HepG2 (cell line): ENCODE results near the gene LEF1. TPM values are rescaled to one million over a fixed set of nuclear protein-coding genes. Genes with fewer than 3 reads are reported as not detected.
"Not testable (repeated sequence)": the region's sequence is repeated elsewhere in the genome, so short reads cannot be mapped to it uniquely, and the experiment has no call there.

Source experiments
- ATAC-seq: fragments of 200-7000 bp; cut with Tn5 transposase; 3 replicates; pipeline ENCODE4 v1.9.1; 2020; ENCODE audit warnings: mild to moderate bottlenecking, moderate library complexity
- BruUV-seq: library from RNA; stranded (reverse); fragments of 400-500 nt; replicated peaks from 2 replicates; lab custom pipeline; 2021; lab: Mats Ljungman, UMichigan
- CTCF ChIA-PET: fragments of 300-600 bp; formaldehyde crosslinking; extraction: SDS; loops from one replicate; lab custom pipeline; 2021; ENCODE audit warnings: low total read pairs, inconsistent platforms, low intra/inter-chr PET ratio; lab: Yijun Ruan, JAX
- POLR2A ChIA-PET: fragments of 350-600 bp; sonication (Branson Sonifier 250); formaldehyde crosslinking; loops from one replicate; lab custom pipeline; 2020; ENCODE audit warnings: antibody characterized with exemption, inconsistent platforms; lab: Yijun Ruan, JAX
- DNase-seq: peaks from one replicate; pipeline ENCODE4 v3.0.0-alpha.2; 2015; ENCODE audit warnings: low spot score
- FAIRE-seq: peaks from 3 replicates; lab custom pipeline; 2011; peaks lifted over from hg19 to GRCh38; lab: Jason Lieb, UNC
- H2AFZ ChIP-seq: one replicate; pipeline ENCODE4 v1.6.1; 2011; ENCODE audit warnings: low read length, inconsistent platforms
- H3K27ac ChIP-seq: fragments of 300-600 bp; 3 replicates; pipeline ENCODE4 v1.8.0; 2011; ENCODE audit warnings: mixed run types, mild to moderate bottlenecking, mixed read lengths, low read length, inconsistent platforms; ENCODE audit not compliant: insufficient read depth; ENCODE audit errors: extremely low read length
- H3K27me3 ChIP-seq, 2 experiments: fragments of 200-600 bp in 1 of 2; 2 replicates in 1 of 2; 3 replicates in 1 of 2; pipeline versions ENCODE4 v1.6.0 to v1.8.0; 2011; ENCODE audit warnings: low read length in 2 of 2, mild to moderate bottlenecking in 2 of 2, moderate library complexity in 2 of 2, inconsistent platforms in 1 of 2; ENCODE audit not compliant: insufficient read depth in 2 of 2, control insufficient read depth in 1 of 2
- H3K36me3 ChIP-seq, 2 experiments: fragments of 200-600 bp in 1 of 2; replicated peaks in 1 of 2; 2 replicates in 1 of 2; 3 replicates in 1 of 2; pipeline versions ENCODE4 v1.5.1 to v1.8.0; 2011; ENCODE audit warnings: low read length in 2 of 2, inconsistent platforms in 1 of 2; ENCODE audit not compliant: insufficient read depth in 2 of 2, control insufficient read depth in 1 of 2
- H3K4me1 ChIP-seq: 2 replicates; pipeline ENCODE4 v1.5.1; 2012; ENCODE audit warnings: low read length, inconsistent platforms; ENCODE audit not compliant: insufficient read depth
- H3K4me2 ChIP-seq: 2 replicates; pipeline ENCODE4 v1.6.0; 2011; ENCODE audit warnings: low read depth, low read length, inconsistent platforms
- H3K4me3 ChIP-seq, 3 experiments: fragments of 200-600 bp in 1 of 3; sonication (generic), shearing (Covaris generic) in 1 of 3; replicated peaks in 1 of 3; 2 replicates each; pipeline ENCODE4 v1.5.1; 2011 to 2016; ENCODE audit warnings: low read length in 3 of 3, inconsistent platforms in 2 of 3, low read depth in 2 of 3, mild to moderate bottlenecking in 2 of 3, control low read depth in 1 of 3, mixed read lengths in 1 of 3; ENCODE audit not compliant: insufficient read depth in 1 of 3
- H3K79me2 ChIP-seq: one replicate; pipeline ENCODE4 v1.6.1; 2011; ENCODE audit warnings: low read length, inconsistent platforms; ENCODE audit not compliant: insufficient read depth
- H3K9ac ChIP-seq: 2 replicates; pipeline ENCODE4 v1.6.0; 2011; ENCODE audit warnings: mild to moderate bottlenecking, low read depth, low read length, inconsistent platforms; ENCODE audit not compliant: insufficient read depth
- H3K9me3 ChIP-seq: 2 replicates; pipeline ENCODE4 v1.5.1; 2012; ENCODE audit warnings: mild to moderate bottlenecking, low read length
- H4K20me1 ChIP-seq: 2 replicates; pipeline ENCODE4 v1.6.0; 2011; ENCODE audit warnings: inconsistent platforms, mild to moderate bottlenecking, low read length, moderate library complexity; ENCODE audit not compliant: insufficient read depth
- ETS1 ChIP-seq: sonication (generic); formaldehyde crosslinking; IDR thresholded peaks from 2 replicates; pipeline ENCODE4 v1.4.0; 2020; ENCODE audit warnings: missing genetic modification reagents
- HNF1B ChIP-seq: sonication (generic); formaldehyde crosslinking; IDR thresholded peaks from 2 replicates; pipeline ENCODE4 v1.5.1; 2020; ENCODE audit warnings: mild to moderate bottlenecking, moderate library complexity, missing genetic modification reagents
- KLF11 ChIP-seq: IDR thresholded peaks from 2 replicates; pipeline ENCODE4 v1.6.1; 2016; ENCODE audit warnings: missing compliant biosample characterization
- PTBP1 ChIP-seq: fragments of 200-400 bp; formaldehyde crosslinking; IDR thresholded peaks from 2 replicates; pipeline ENCODE4 v1.6.1; 2018; ENCODE audit warnings: low read length, low read depth; ENCODE audit not compliant: poor library complexity, severe bottlenecking
- ZBTB38 ChIP-seq: sonication (generic); formaldehyde crosslinking; IDR thresholded peaks from 2 replicates; pipeline ENCODE4 v1.5.1; 2020; ENCODE audit warnings: mild to moderate bottlenecking, missing genetic modification reagents
- ZNF253 ChIP-seq: sonication (generic); formaldehyde crosslinking; IDR thresholded peaks from 2 replicates; pipeline ENCODE4 v1.8.0; 2022; ENCODE audit warnings: mild to moderate bottlenecking, missing genetic modification reagents, borderline replicate concordance
- ZNF335 ChIP-seq: sonication (generic); formaldehyde crosslinking; IDR thresholded peaks from 2 replicates; pipeline ENCODE4 v1.4.0; 2020; ENCODE audit warnings: missing genetic modification reagents
- ZNF44 ChIP-seq: sonication (generic); formaldehyde crosslinking; IDR thresholded peaks from 2 replicates; pipeline ENCODE4 v1.5.1; 2020; ENCODE audit warnings: mild to moderate bottlenecking, missing genetic modification reagents
- ZNF512B ChIP-seq: sonication (generic); formaldehyde crosslinking; IDR thresholded peaks from 2 replicates; pipeline ENCODE4 v1.5.1; 2020; ENCODE audit warnings: missing genetic modification reagents, mild to moderate bottlenecking, borderline replicate concordance
- ZNF614 ChIP-seq: IDR thresholded peaks from 2 replicates; pipeline ENCODE4 v1.6.1; 2018; ENCODE audit warnings: missing biosample characterization, missing genetic modification reagents, inconsistent platforms, borderline replicate concordance
- ZNF703 ChIP-seq: sonication (generic); formaldehyde crosslinking; IDR thresholded peaks from 2 replicates; pipeline ENCODE4 v1.5.1; 2020; ENCODE audit warnings: missing genetic modification reagents, mild to moderate bottlenecking, moderate library complexity, borderline replicate concordance
- WGBS: methylation state at CpG from one replicate; pipeline ENCODE4 v1.1.6; 2017; ENCODE audit warnings: low lambda C conversion rate; 5-methylcytosine and 5-hydroxymethylcytosine counted together
- in situ Hi-C: cut with HindIII; loops from 2 replicates; pipeline ENCODE4 v1.10.0; 2017; ENCODE audit warnings: low pct_unique_long_range_greater_than_20kb; ENCODE audit not compliant: extremely low pct_ligation_motif_present
- intact Hi-C: fragments of 100-400 bp; cut with micrococcal nuclease; formaldehyde crosslinking; loops from one replicate; pipeline ENCODE4 v1.10.0; 2022; ENCODE audit not compliant: unreplicated experiment
- polyA plus RNA-seq, 8 experiments: library from polyadenylated mRNA; depleted of rRNA in 3 of 8; stranded (reverse) in 7 of 8; unstranded in 1 of 8; fragments of >200 nt; fragmentation: Illumina TruSeq in 4 of 8; extraction: Trizol in 4 of 8; gene quantifications; 2 replicates each; pipeline versions ENCODE4 v1.2.1 to v1.2.3, GENCODE V29; 2011 to 2016; ENCODE audit warnings: low read depth in 4 of 8, missing spikeins in 1 of 8, mixed read lengths in 1 of 8; ENCODE audit not compliant: insufficient read depth in 1 of 8
- total RNA-seq, 5 experiments: library from RNA; depleted of rRNA; stranded (reverse); fragments of >200 nt; fragmentation: Illumina TruSeq; extraction: Trizol; gene quantifications; 2 replicates each; pipeline ENCODE4 v1.2.3, GENCODE V29; 2016; ENCODE audit warnings: low read depth in 1 of 5
- TF ChIP-seq, protein P1 (sequence below): sonication (generic); formaldehyde crosslinking; IDR thresholded peaks from 2 replicates; pipeline ENCODE4 v1.8.0; 2022; ENCODE audit warnings: missing genetic modification reagents, mild to moderate bottlenecking, inconsistent platforms, borderline replicate concordance
- TF ChIP-seq, protein P2 (sequence below): IDR thresholded peaks from 2 replicates; pipeline ENCODE4 v1.6.1; 2016; ENCODE audit warnings: mild to moderate bottlenecking

Gene LEF1
- total and polyA plus RNA-seq, 2 of the 13 experiments (the other 11 are each of a cell fraction or from before 2014, with no cell fraction given), result 0.22 to 0.29 TPM

DNA sequence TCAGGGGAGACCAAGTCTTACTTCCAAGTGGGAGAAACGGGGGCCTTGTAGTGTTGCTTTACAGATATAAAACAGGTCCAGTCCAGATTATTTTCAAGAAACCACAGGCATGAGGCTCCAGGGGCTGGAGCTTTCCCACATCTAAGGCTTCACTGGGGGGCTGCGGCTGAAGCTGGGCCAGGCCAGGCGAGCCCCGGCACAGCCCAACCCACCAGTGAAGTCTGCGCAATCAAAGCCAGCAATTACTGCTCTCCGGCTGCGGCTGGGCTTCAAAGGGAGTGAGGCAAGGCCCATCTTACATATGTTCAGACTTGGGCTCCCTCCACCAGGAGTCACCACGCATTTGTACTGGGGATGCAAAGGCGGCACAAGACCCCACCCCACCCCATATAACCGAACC, 117.4 kb downstream of the LEF1 start (continued):
- TF ChIP-seq, protein P1, sequence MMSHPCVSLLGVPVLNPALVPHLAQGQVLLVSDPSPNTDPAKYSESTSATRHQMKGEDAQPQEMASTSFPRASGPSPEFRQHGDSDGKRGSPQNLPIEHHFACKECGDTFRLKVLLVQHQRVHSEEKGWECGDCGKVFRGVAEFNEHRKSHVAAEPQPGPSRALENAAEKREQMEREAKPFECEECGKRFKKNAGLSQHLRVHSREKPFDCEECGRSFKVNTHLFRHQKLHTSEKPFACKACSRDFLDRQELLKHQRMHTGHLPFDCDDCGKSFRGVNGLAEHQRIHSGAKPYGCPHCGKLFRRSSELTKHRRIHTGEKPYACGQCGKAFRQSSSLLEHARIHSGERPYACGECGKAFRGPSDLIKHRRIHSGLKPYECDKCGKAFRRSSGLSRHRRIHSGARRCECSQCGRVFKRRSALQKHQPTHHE, result no peak
- TF ChIP-seq ZNF703 (CRISPR knock-in tag) (no peak), ETS1 (no peak), HNF1B (no peak), KLF11 (CRISPR knock-in tag) (no peak), PTBP1 (no peak), ZNF44 (CRISPR knock-in tag) (no peak), ZNF335 (CRISPR knock-in tag) (no peak), ZBTB38 (CRISPR knock-in tag) (no peak), ZNF512B (no peak), ZNF614 (no peak), ZNF253 (CRISPR knock-in tag) (no peak)
- TF ChIP-seq, protein P2, sequence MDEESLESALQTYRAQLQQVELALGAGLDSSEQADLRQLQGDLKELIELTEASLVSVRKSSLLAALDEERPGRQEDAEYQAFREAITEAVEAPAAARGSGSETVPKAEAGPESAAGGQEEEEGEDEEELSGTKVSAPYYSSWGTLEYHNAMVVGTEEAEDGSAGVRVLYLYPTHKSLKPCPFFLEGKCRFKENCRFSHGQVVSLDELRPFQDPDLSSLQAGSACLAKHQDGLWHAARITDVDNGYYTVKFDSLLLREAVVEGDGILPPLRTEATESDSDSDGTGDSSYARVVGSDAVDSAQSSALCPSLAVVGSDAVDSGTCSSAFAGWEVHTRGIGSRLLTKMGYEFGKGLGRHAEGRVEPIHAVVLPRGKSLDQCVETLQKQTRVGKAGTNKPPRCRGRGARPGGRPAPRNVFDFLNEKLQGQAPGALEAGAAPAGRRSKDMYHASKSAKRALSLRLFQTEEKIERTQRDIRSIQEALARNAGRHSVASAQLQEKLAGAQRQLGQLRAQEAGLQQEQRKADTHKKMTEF (CRISPR knock-in tag), result no peak

DNA sequence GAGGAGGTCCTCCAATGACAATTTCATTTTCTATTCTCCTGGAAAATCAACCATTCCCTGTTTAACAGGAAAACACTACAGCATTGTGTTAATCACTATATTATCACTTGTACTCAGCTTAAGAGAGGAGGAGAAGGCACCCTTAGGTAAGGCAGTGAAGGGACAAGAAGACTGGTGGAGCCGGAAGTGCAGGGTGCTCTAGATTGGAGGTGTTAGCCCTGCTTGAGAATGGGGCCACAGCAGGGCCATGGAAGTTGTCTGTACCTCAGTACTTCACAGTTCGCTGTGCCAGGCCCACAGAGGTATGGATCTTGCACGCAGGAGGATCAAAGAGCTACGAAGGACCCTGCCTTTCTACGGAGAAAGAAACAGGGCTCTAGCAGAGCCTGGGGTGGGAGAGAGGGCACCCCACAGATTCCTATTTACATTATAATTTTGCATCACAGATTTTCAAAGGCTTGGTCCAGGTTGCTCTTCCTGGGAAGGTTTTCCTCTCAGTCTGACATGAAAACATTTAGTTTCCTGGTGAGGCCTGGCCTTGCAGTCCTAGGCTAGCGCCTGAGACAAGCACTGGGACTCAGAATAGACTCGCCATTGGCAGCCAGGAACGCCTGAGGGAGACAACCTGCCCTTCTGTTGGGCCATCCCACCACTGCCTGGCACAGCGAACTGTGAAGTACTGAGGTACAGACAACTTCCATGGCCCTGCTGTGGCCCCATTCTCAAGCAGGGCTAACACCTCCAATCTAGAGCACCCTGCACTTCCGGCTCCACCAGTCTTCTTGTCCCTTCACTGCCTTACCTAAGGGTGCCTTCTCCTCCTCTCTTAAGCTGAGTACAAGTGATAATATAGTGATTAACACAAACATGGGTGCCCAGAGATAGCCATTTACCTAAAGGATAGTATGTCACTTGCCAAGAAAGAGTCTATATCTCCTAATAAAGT, 118.3 kb downstream of the LEF1 start:
- H2AFZ ChIP-seq, H3K9ac ChIP-seq, intact Hi-C loops, BruUV-seq, POLR2A ChIA-PET, FAIRE-seq, CTCF ChIA-PET, H4K20me1 ChIP-seq, H3K9me3 ChIP-seq, H3K79me2 ChIP-seq, DNase-seq, H3K4me3 ChIP-seq, H3K27me3 ChIP-seq, H3K4me1 ChIP-seq, ATAC-seq, H3K4me2 ChIP-seq, H3K27ac ChIP-seq, H3K36me3 ChIP-seq, in situ Hi-C loops: not testable (repeated sequence)
- WGBS, result 52% methylated on average over 6 of the region's 10 CpGs
